ENCODE measurements around the gene LIN37. TPM values are rescaled to one million over a fixed set of nuclear protein-coding genes. Genes with fewer than 3 reads are reported as not detected.

Gene LIN37
- total and polyA plus RNA-seq, 2 of the 13 experiments (the other 11 are each of a cell fraction or from before 2014, with no cell fraction given): 6.3 to 8.7 TPM

DNA sequence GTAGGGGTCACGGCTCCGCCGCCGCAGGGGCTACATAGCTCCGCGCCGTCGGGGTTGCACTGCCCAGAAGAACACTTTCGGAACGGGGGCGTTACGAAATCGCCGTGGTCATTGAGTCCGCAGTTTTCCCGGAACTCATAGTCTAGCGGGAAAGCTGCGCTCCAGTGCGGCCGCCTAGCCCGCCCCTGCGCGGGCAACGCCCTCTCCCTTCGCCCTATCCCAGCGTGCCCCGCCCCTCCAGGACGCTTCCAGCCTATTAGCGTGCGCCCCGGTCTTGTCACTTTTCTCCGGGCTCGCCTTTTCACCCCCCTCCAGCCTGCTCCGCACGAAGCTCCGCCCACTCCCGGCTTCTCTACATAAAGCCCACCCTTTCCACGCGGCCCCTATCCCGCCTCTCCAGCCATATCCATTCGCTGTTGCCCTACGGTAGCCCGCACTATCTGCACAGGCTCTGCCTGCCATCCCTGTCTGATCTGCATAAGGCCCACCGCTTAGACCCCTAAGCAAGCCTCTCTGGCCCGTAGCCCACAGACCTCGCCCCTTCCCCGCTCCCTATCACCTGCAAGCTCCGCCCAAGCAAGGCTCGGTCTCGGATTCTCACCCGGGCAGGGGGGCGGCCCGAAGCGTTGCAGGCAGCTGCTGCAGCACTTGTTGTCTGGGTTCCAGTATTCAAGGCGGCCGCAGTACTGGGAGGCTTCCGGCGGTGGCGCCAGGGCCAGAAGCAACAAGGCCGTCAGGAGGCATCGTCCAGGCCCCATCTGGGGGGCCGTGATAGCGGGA lies 7.8 kb upstream of the LIN37 start (continued):
- TF ChIP-seq, protein P1, sequence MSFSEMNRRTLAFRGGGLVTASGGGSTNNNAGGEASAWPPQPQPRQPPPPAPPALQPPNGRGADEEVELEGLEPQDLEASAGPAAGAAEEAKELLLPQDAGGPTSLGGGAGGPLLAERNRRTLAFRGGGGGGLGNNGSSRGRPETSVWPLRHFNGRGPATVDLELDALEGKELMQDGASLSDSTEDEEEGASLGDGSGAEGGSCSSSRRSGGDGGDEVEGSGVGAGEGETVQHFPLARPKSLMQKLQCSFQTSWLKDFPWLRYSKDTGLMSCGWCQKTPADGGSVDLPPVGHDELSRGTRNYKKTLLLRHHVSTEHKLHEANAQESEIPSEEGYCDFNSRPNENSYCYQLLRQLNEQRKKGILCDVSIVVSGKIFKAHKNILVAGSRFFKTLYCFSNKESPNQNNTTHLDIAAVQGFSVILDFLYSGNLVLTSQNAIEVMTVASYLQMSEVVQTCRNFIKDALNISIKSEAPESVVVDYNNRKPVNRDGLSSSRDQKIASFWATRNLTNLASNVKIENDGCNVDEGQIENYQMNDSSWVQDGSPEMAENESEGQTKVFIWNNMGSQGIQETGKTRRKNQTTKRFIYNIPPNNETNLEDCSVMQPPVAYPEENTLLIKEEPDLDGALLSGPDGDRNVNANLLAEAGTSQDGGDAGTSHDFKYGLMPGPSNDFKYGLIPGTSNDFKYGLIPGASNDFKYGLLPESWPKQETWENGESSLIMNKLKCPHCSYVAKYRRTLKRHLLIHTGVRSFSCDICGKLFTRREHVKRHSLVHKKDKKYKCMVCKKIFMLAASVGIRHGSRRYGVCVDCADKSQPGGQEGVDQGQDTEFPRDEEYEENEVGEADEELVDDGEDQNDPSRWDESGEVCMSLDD (CRISPR knock-in tag; IDR thresholded peaks at IDR 0.05; ENCODE audit: borderline replicate concordance): no peak
- TF ChIP-seq RCOR2 (CRISPR knock-in tag; IDR thresholded peaks at IDR 0.05) (no peak), MYC (CRISPR knock-in tag; IDR thresholded peaks at IDR 0.05; ENCODE audit: borderline replicate concordance) (peak; percentile 74; the same call in 1 of the 2 replicates), KLF11 (CRISPR knock-in tag; IDR thresholded peaks at IDR 0.05) (peak; percentile 90), TGIF2 (CRISPR knock-in tag; IDR thresholded peaks at IDR 0.05) (peak; percentile 44; the same call in 1 of the 2 replicates), SAFB2 (CRISPR knock-in tag; IDR thresholded peaks at IDR 0.05; ENCODE audit: borderline replicate concordance, low read depth) (no peak), ZNF703 (CRISPR knock-in tag; IDR thresholded peaks at IDR 0.05; ENCODE audit: borderline replicate concordance) (peak; percentile 13; the same call in 1 of the 2 replicates), ZNF550 (CRISPR knock-in tag; IDR thresholded peaks at IDR 0.05; ENCODE audit: borderline replicate concordance) (0 out of 2 replicates have a peak, but pooled peaks have one; percentile 35), KLF16 (CRISPR knock-in tag; IDR thresholded peaks at IDR 0.05) (peak in 1 of 2 experiments; percentile 78; a peak in 2 of 4 replicates), ZNF350 (CRISPR knock-in tag; IDR thresholded peaks at IDR 0.05; ENCODE audit: borderline replicate concordance, low read depth) (peak; percentile 55; the same call in 1 of the 2 replicates), RBM22 (optimal IDR thresholded peaks at IDR 0.05; ENCODE audit: low read length) (no peak), FOXO1 (CRISPR knock-in tag; IDR thresholded peaks at IDR 0.05) (peak; percentile 70; the same call in 1 of the 2 replicates), ZNF317 (CRISPR knock-in tag; IDR thresholded peaks at IDR 0.05) (no peak; the same call in 1 of the 2 replicates), RORA (CRISPR knock-in tag; IDR thresholded peaks at IDR 0.05) (no peak), RNF2 (conservative IDR thresholded peaks at IDR 0.05; ENCODE audit: low read depth) (0 out of 2 replicates have a peak, but pooled peaks have one; percentile 24), MEF2D (CRISPR knock-in tag; IDR thresholded peaks at IDR 0.05) (peak; percentile 66)
- TF ChIP-seq, protein P2, sequence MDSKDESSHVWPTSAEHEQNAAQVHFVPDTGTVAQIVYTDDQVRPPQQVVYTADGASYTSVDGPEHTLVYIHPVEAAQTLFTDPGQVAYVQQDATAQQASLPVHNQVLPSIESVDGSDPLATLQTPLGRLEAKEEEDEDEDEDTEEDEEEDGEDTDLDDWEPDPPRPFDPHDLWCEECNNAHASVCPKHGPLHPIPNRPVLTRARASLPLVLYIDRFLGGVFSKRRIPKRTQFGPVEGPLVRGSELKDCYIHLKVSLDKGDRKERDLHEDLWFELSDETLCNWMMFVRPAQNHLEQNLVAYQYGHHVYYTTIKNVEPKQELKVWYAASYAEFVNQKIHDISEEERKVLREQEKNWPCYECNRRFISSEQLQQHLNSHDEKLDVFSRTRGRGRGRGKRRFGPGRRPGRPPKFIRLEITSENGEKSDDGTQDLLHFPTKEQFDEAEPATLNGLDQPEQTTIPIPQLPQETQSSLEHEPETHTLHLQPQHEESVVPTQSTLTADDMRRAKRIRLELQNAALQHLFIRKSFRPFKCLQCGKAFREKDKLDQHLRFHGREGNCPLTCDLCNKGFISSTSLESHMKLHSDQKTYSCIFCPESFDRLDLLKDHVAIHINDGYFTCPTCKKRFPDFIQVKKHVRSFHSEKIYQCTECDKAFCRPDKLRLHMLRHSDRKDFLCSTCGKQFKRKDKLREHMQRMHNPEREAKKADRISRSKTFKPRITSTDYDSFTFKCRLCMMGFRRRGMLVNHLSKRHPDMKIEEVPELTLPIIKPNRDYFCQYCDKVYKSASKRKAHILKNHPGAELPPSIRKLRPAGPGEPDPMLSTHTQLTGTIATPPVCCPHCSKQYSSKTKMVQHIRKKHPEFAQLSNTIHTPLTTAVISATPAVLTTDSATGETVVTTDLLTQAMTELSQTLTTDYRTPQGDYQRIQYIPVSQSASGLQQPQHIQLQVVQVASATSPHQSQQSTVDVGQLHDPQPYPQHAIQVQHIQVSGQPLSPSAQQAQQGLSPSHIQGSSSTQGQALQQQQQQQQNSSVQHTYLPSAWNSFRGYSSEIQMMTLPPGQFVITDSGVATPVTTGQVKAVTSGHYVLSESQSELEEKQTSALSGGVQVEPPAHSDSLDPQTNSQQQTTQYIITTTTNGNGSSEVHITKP (CRISPR knock-in tag; IDR thresholded peaks at IDR 0.05; ENCODE audit: low read depth): peak; percentile 55; the same call in 1 of the 2 replicates
- TF ChIP-seq, protein P3, sequence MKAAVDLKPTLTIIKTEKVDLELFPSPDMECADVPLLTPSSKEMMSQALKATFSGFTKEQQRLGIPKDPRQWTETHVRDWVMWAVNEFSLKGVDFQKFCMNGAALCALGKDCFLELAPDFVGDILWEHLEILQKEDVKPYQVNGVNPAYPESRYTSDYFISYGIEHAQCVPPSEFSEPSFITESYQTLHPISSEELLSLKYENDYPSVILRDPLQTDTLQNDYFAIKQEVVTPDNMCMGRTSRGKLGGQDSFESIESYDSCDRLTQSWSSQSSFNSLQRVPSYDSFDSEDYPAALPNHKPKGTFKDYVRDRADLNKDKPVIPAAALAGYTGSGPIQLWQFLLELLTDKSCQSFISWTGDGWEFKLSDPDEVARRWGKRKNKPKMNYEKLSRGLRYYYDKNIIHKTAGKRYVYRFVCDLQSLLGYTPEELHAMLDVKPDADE (CRISPR knock-in tag; IDR thresholded peaks at IDR 0.05): no peak
- TF ChIP-seq, protein P4, sequence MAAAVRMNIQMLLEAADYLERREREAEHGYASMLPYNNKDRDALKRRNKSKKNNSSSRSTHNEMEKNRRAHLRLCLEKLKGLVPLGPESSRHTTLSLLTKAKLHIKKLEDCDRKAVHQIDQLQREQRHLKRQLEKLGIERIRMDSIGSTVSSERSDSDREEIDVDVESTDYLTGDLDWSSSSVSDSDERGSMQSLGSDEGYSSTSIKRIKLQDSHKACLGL (CRISPR knock-in tag; IDR thresholded peaks at IDR 0.05): no peak; the same call in 1 of the 2 replicates
